DND-41 (cell line): ENCODE results near the gene RPL39.
"Not testable (repeated sequence)": the region's sequence is repeated elsewhere in the genome, so short reads cannot be mapped to it uniquely, and the experiment has no call there.

Source experiments
- ATAC-seq: fragments of 200-7000 bp; cut with Tn5 transposase; 3 replicates; pipeline ENCODE4 v1.9.1; 2021; ENCODE audit warnings: low read depth; ENCODE audit not compliant: insufficient read depth
- DNase-seq: peaks from one replicate; pipeline ENCODE4 v3.0.0-alpha.2; 2020
- H2AFZ ChIP-seq: 2 replicates; pipeline ENCODE4 v1.6.0; 2012; ENCODE audit warnings: low read depth, low read length
- H3K27ac ChIP-seq: 2 replicates; pipeline ENCODE4 v1.5.1; 2012; ENCODE audit warnings: low read length, inconsistent platforms
- H3K27me3 ChIP-seq: fragments of 200-600 bp; sonication (generic); 2 replicates; pipeline ENCODE4 v1.6.0; 2012; ENCODE audit warnings: low read length, mild to moderate bottlenecking, inconsistent platforms; ENCODE audit not compliant: insufficient read depth, poor library complexity
- H3K36me3 ChIP-seq: 2 replicates; pipeline ENCODE4 v1.5.1; 2012; ENCODE audit warnings: low read length, inconsistent platforms; ENCODE audit not compliant: insufficient read depth
- H3K4me1 ChIP-seq: 2 replicates; pipeline ENCODE4 v1.5.1; 2012; ENCODE audit warnings: mild to moderate bottlenecking, low read length; ENCODE audit not compliant: insufficient read depth
- H3K4me2 ChIP-seq: 2 replicates; pipeline ENCODE4 v1.6.0; 2012; ENCODE audit warnings: mild to moderate bottlenecking, moderate library complexity, low read length, inconsistent platforms; ENCODE audit not compliant: insufficient read depth
- H3K4me3 ChIP-seq, 2 experiments: fragments of 200-600 bp in 1 of 2; shearing (Covaris generic) in 1 of 2; 2 replicates each; pipeline ENCODE4 v1.5.1; 2012 to 2016; ENCODE audit warnings: inconsistent platforms in 2 of 2, low read length in 2 of 2, mild to moderate bottlenecking in 2 of 2, low read depth in 1 of 2, moderate library complexity in 1 of 2
- H3K79me2 ChIP-seq: 2 replicates; pipeline ENCODE4 v1.6.0; 2012; ENCODE audit warnings: low read length, inconsistent platforms; ENCODE audit not compliant: insufficient read depth
- H3K9ac ChIP-seq: 2 replicates; pipeline ENCODE4 v1.6.0; 2012; ENCODE audit warnings: low read depth, mild to moderate bottlenecking, inconsistent platforms, low read length, moderate library complexity
- H3K9me3 ChIP-seq: 2 replicates; pipeline ENCODE4 v1.5.1; 2012; ENCODE audit warnings: low read length, moderate library complexity, mild to moderate bottlenecking, inconsistent platforms; ENCODE audit not compliant: insufficient read depth, severe bottlenecking
- H4K20me1 ChIP-seq: 2 replicates; pipeline ENCODE4 v1.6.0; 2012; ENCODE audit warnings: low read length; ENCODE audit not compliant: insufficient read depth
- CTCF ChIP-seq: IDR thresholded peaks from 2 replicates; pipeline ENCODE4 v1.5.1; 2012; ENCODE audit warnings: borderline replicate concordance, low read length, moderate library complexity, mild to moderate bottlenecking; ENCODE audit not compliant: poor library complexity, severe bottlenecking; ENCODE audit errors: extremely low read depth
- EZH2 ChIP-seq: IDR thresholded peaks from 3 replicates; pipeline ENCODE4 v1.6.1; 2012; ENCODE audit warnings: borderline replicate concordance, low read depth, mild to moderate bottlenecking, moderate library complexity, low read length, inconsistent platforms; ENCODE audit not compliant: severe bottlenecking

The RPL39 gene

GRCh38 chrX:119783026-119783425 lies 8.4 kb downstream of the RPL39 start:
- no peak overlapping the region for H3K9ac ChIP-seq
- H3K4me2 ChIP-seq, result no peak overlapping the region
- no peak overlapping the region for H3K27ac ChIP-seq
- no peak for DNase-seq
- peaks cover 10% of the 10 kb centered on the region; the same call in 1 of the 2 replicates for H3K4me1 ChIP-seq
- no peak overlapping the region for H3K4me3 ChIP-seq
- no peaks in the 10 kb centered on the region for H3K27me3 ChIP-seq
- H3K79me2 ChIP-seq, result peaks cover 31% of the 10 kb centered on the region
- no peak overlapping the region for H2AFZ ChIP-seq
- H3K9me3 ChIP-seq, result no peaks in the 10 kb centered on the region
- no peak for TF ChIP-seq EZH2
- peaks cover 32% of the 10 kb centered on the region for H4K20me1 ChIP-seq
- ATAC-seq, result no peak
- peaks cover 53% of the 10 kb centered on the region for H3K36me3 ChIP-seq

GRCh38 chrX:119778829-119779228 lies 12.6 kb downstream of the RPL39 start:
- H3K4me1 ChIP-seq, result no peaks in the 10 kb centered on the region
- DNase-seq (no peak), ATAC-seq (no peak)
- H2AFZ ChIP-seq, result no peak overlapping the region
- peaks cover 17% of the 10 kb centered on the region; the same call in 1 of the 2 replicates for H3K36me3 ChIP-seq
- no peak overlapping the region for H3K9ac ChIP-seq
- H3K79me2 ChIP-seq, result peaks cover 2% of the 10 kb centered on the region; the same call in 1 of the 2 replicates
- no peaks in the 10 kb centered on the region for H3K9me3 ChIP-seq
- TF ChIP-seq EZH2 (no peak), CTCF (no peak)
- no peak overlapping the region for H3K27ac ChIP-seq
- no peak overlapping the region for H3K4me2 ChIP-seq
- H4K20me1 ChIP-seq, result peaks cover 9% of the 10 kb centered on the region; the same call in 1 of the 2 replicates
- H3K4me3 ChIP-seq, result no peak overlapping the region
- no peaks in the 10 kb centered on the region for H3K27me3 ChIP-seq

GRCh38 chrX:119775517-119776238 lies 15.8 kb downstream of the RPL39 start:
- no peaks in the 10 kb centered on the region for H3K4me1 ChIP-seq
- no peak overlapping the region for H3K27ac ChIP-seq

GRCh38 chrX:119769388-119769787 lies 22.0 kb downstream of the RPL39 start:
- DNase-seq, H3K36me3 ChIP-seq: not testable (repeated sequence)

More at GRCh38 chrX:119775517-119776238, 15.8 kb downstream of the RPL39 start:
- Histone ChIP-seq H3K27me3 (no peaks in the 10 kb centered on the region), H3K36me3 (no peaks in the 10 kb centered on the region), H3K4me2 (no peak overlapping the region), H3K9ac (no peak overlapping the region), H2AFZ (no peak overlapping the region), H3K9me3 (no peaks in the 10 kb centered on the region), H3K79me2 (no peaks in the 10 kb centered on the region), H4K20me1 (no peaks in the 10 kb centered on the region), H3K4me3 (no peak overlapping the region)
- TF ChIP-seq CTCF (no peak), EZH2 (no peak)
- no peak for ATAC-seq
- DNase-seq, result no peak

GRCh38 chrX:119768436-119768835 lies 23.0 kb downstream of the RPL39 start:
- H2AFZ ChIP-seq, H3K27ac ChIP-seq, H3K4me1 ChIP-seq, H3K27me3 ChIP-seq, H3K4me2 ChIP-seq, H3K36me3 ChIP-seq, H3K9me3 ChIP-seq, ATAC-seq, DNase-seq, H4K20me1 ChIP-seq, H3K9ac ChIP-seq, H3K4me3 ChIP-seq, H3K79me2 ChIP-seq: not testable (repeated sequence)

More at GRCh38 chrX:119769388-119769787, 22.0 kb downstream of the RPL39 start:
- H3K4me2 ChIP-seq, H3K9ac ChIP-seq, H3K4me1 ChIP-seq, ATAC-seq, H3K9me3 ChIP-seq, H4K20me1 ChIP-seq, H2AFZ ChIP-seq, H3K27ac ChIP-seq, H3K4me3 ChIP-seq, H3K27me3 ChIP-seq, H3K79me2 ChIP-seq: not testable (repeated sequence)
